ENCODE data around the gene DCDC2B. TPM values are rescaled to one million over a fixed set of nuclear protein-coding genes. Genes with fewer than 3 reads are reported as not detected.

DCDC2B gene
- total and polyA plus RNA-seq, 2 of the 13 experiments (the other 11 are each of a cell fraction or from before 2014, with no cell fraction given), result not detected

DNA sequence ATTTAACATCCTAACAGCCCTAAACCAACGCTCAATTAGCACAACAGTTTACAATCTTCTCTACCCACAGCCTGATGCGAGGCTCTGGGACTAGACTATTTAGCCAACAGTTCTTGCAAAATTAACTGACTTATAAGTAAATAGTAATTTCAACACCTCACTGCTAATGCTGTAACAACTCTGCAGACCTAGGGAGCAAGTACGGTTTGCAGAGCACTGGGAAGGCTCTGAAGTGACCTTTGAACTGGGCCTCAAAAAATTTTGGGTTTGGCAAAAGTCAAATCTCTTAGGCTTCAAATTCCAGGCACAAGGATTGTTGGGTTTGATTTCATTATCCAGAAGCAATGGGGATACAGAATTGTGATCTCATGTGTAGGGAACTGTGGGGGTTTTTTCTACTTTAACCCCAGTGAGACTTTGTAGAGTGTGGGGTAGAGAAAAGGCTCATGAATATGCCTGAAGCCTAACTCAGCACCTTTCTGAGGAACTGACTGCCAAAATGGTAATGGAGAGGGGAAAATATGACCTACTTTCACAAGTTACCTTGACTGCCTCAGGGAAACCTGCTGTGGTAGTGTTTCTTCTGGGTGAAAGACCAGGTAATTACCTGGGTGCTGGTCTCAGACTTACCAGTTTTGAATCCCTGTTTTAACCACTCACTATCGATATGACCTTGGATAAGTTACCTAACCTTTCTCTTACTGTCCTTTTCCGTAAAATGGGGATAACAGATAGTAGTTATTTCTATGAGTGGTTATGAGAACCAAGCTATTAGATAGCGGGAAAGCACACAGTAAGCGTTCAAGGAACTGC, 30.3 kb upstream of the DCDC2B start (continued):
- TF ChIP-seq SIX1 (CRISPR knock-in tag; IDR thresholded peaks at IDR 0.05; ENCODE audit: borderline replicate concordance) (peak; percentile 25; the same call in 1 of the 2 replicates), SIN3B (IDR thresholded peaks at IDR 0.05; ENCODE audit: low read length) (no peak), ZNF207 (IDR thresholded peaks at IDR 0.05; ENCODE audit: borderline replicate concordance) (no peak), CEBPG (CRISPR knock-in tag; IDR thresholded peaks at IDR 0.05) (peak; percentile 90), GPN1 (CRISPR knock-in tag; IDR thresholded peaks at IDR 0.05; ENCODE audit: borderline replicate concordance) (no peak), MBNL3 (CRISPR knock-in tag; conservative IDR thresholded peaks at IDR 0.05) (no peak), ZMYM3 (CRISPR knock-in tag; IDR thresholded peaks at IDR 0.05) (no peak), TCF7L2 (IDR thresholded peaks at IDR 0.05; ENCODE audit: low read depth, low read length) (no peak), ZNF703 (CRISPR knock-in tag; IDR thresholded peaks at IDR 0.05; ENCODE audit: borderline replicate concordance) (0 out of 2 replicates have a peak, but pooled peaks have one; percentile 23), MEF2D (CRISPR knock-in tag; IDR thresholded peaks at IDR 0.05) (no peak), ZNF790 (CRISPR knock-in tag; IDR thresholded peaks at IDR 0.05; ENCODE audit: borderline replicate concordance) (no peak), ZSCAN31 (CRISPR knock-in tag; IDR thresholded peaks at IDR 0.05; ENCODE audit: low read depth) (no peak), SAFB2 (CRISPR knock-in tag; IDR thresholded peaks at IDR 0.05; ENCODE audit: borderline replicate concordance, low read depth) (no peak), ZNF333 (CRISPR knock-in tag; IDR thresholded peaks at IDR 0.05; ENCODE audit: borderline replicate concordance) (no peak), ZKSCAN8 (CRISPR knock-in tag; IDR thresholded peaks at IDR 0.05; ENCODE audit: borderline replicate concordance) (no peak), HNRNPK (IDR thresholded peaks at IDR 0.05; ENCODE audit: low read depth, low read length, poor library complexity, severe bottlenecking) (no peak), PHF20 (CRISPR knock-in tag; IDR thresholded peaks at IDR 0.05) (no peak), PTBP1 (IDR thresholded peaks at IDR 0.05; ENCODE audit: low read depth, low read length, poor library complexity, severe bottlenecking) (no peak)
- TF ChIP-seq, protein P1, sequence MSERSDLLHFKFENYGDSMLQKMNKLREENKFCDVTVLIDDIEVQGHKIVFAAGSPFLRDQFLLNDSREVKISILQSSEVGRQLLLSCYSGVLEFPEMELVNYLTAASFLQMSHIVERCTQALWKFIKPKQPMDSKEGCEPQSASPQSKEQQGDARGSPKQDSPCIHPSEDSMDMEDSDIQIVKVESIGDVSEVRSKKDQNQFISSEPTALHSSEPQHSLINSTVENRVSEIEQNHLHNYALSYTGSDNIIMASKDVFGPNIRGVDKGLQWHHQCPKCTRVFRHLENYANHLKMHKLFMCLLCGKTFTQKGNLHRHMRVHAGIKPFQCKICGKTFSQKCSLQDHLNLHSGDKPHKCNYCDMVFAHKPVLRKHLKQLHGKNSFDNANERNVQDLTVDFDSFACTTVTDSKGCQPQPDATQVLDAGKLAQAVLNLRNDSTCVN (CRISPR knock-in tag; IDR thresholded peaks at IDR 0.05; ENCODE audit: borderline replicate concordance), result no peak
- TF ChIP-seq, protein P2, sequence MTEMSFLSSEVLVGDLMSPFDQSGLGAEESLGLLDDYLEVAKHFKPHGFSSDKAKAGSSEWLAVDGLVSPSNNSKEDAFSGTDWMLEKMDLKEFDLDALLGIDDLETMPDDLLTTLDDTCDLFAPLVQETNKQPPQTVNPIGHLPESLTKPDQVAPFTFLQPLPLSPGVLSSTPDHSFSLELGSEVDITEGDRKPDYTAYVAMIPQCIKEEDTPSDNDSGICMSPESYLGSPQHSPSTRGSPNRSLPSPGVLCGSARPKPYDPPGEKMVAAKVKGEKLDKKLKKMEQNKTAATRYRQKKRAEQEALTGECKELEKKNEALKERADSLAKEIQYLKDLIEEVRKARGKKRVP (CRISPR knock-in tag; IDR thresholded peaks at IDR 0.05), result peak in 1 of 2 experiments; percentile 78; a peak in 2 of 4 replicates
- TF ChIP-seq, protein P3, sequence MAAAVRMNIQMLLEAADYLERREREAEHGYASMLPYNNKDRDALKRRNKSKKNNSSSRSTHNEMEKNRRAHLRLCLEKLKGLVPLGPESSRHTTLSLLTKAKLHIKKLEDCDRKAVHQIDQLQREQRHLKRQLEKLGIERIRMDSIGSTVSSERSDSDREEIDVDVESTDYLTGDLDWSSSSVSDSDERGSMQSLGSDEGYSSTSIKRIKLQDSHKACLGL (CRISPR knock-in tag; IDR thresholded peaks at IDR 0.05), result no peak
- TF ChIP-seq, protein P4, sequence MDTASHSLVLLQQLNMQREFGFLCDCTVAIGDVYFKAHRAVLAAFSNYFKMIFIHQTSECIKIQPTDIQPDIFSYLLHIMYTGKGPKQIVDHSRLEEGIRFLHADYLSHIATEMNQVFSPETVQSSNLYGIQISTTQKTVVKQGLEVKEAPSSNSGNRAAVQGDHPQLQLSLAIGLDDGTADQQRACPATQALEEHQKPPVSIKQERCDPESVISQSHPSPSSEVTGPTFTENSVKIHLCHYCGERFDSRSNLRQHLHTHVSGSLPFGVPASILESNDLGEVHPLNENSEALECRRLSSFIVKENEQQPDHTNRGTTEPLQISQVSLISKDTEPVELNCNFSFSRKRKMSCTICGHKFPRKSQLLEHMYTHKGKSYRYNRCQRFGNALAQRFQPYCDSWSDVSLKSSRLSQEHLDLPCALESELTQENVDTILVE (CRISPR knock-in tag; IDR thresholded peaks at IDR 0.05), result peak; percentile 71; the same call in 1 of the 2 replicates
- TF ChIP-seq, protein P5, sequence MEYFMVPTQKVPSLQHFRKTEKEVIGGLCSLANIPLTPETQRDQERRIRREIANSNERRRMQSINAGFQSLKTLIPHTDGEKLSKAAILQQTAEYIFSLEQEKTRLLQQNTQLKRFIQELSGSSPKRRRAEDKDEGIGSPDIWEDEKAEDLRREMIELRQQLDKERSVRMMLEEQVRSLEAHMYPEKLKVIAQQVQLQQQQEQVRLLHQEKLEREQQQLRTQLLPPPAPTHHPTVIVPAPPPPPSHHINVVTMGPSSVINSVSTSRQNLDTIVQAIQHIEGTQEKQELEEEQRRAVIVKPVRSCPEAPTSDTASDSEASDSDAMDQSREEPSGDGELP (IDR thresholded peaks at IDR 0.05; ENCODE audit: borderline replicate concordance, low read depth), result no peak
- TF ChIP-seq, protein P6, sequence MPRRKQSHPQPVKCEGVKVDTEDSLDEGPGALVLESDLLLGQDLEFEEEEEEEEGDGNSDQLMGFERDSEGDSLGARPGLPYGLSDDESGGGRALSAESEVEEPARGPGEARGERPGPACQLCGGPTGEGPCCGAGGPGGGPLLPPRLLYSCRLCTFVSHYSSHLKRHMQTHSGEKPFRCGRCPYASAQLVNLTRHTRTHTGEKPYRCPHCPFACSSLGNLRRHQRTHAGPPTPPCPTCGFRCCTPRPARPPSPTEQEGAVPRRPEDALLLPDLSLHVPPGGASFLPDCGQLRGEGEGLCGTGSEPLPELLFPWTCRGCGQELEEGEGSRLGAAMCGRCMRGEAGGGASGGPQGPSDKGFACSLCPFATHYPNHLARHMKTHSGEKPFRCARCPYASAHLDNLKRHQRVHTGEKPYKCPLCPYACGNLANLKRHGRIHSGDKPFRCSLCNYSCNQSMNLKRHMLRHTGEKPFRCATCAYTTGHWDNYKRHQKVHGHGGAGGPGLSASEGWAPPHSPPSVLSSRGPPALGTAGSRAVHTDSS (CRISPR knock-in tag; conservative IDR thresholded peaks at IDR 0.05), result no peak
